Mucosa of gallbladder (tissue), 1 donor: ENCODE data around the gene CLMP. TPM values are rescaled to one million over a fixed set of nuclear protein-coding genes. Genes with fewer than 3 reads are reported as not detected.
"Not testable (repeated sequence)": the region's sequence is repeated elsewhere in the genome, so short reads cannot be mapped to it uniquely, and the experiment has no call there.

Experiments
- DNase-seq: peaks from one replicate; pipeline ENCODE4 v3.0.0-alpha.2; 2020; ENCODE audit warnings: low spot score
- total RNA-seq: library from RNA; stranded (reverse); gene quantifications from one replicate; pipeline ENCODE4 v1.2.1, GENCODE V29; 2021
- donor health status: DM: no; HTN: no; CAD: no.

Gene CLMP
- total RNA-seq, 1 donor from 2014 or later = 53.9 TPM

GRCh38 chr11:123168955-123169484 is 26.0 kb downstream of the CLMP start:
- DNase-seq = no peak

GRCh38 chr11:123168241-123168640 is 26.8 kb downstream of the CLMP start:
- DNase-seq = no peak

GRCh38 chr11:123166071-123166559 is 28.9 kb downstream of the CLMP start:
- DNase-seq = peak; percentile 67

GRCh38 chr11:123164732-123165450 is 30.2 kb downstream of the CLMP start:
- DNase-seq = no peak

GRCh38 chr11:123163621-123164020 is 31.4 kb downstream of the CLMP start:
- no peak for DNase-seq

GRCh38 chr11:123161376-123162030 is 33.5 kb downstream of the CLMP start:
- no peak for DNase-seq

- DNase-seq = no peak
Observed at GRCh38 chr11:123159183-123159857, 35.7 kb downstream of the CLMP start.

GRCh38 chr11:123158033-123159003 is 36.7 kb downstream of the CLMP start:
- DNase-seq = no peak

GRCh38 chr11:123152951-123153350 is 42.1 kb downstream of the CLMP start:
- no peak for DNase-seq

GRCh38 chr11:123152346-123152745 is 42.7 kb downstream of the CLMP start:
- DNase-seq = not testable (repeated sequence)

- DNase-seq = no peak
Observed at GRCh38 chr11:123151796-123152195, 43.3 kb downstream of the CLMP start.

- DNase-seq = no peak
Observed at GRCh38 chr11:123151366-123151765, 43.7 kb downstream of the CLMP start.

- no peak for DNase-seq
Observed at GRCh38 chr11:123150882-123151281, 44.2 kb downstream of the CLMP start.

GRCh38 chr11:123148965-123149364 is 46.1 kb downstream of the CLMP start:
- DNase-seq = no peak

- DNase-seq = no peak
Observed at GRCh38 chr11:123145661-123146060, 49.4 kb downstream of the CLMP start.

GRCh38 chr11:123145220-123145619 is 49.8 kb downstream of the CLMP start:
- DNase-seq = no peak

- DNase-seq = no peak
Observed at GRCh38 chr11:123144707-123145106, 50.3 kb downstream of the CLMP start.

GRCh38 chr11:123143921-123144320 is 51.1 kb downstream of the CLMP start:
- no peak for DNase-seq

GRCh38 chr11:123143476-123143875 is 51.6 kb downstream of the CLMP start:
- DNase-seq = no peak

- no peak for DNase-seq
Observed at GRCh38 chr11:123139206-123139605, 55.8 kb downstream of the CLMP start.
